HepG2 (cell line): ENCODE results near the gene ATP13A3. TPM values are rescaled to one million over a fixed set of nuclear protein-coding genes. Genes with fewer than 3 reads are reported as not detected.

Experiments used
- BRD4 ChIP-seq: sonication (generic); formaldehyde crosslinking; IDR thresholded peaks from 2 replicates; pipeline ENCODE4 v1.4.0; 2020; ENCODE audit warnings: missing genetic modification reagents
- CEBPG ChIP-seq: IDR thresholded peaks from 2 replicates; pipeline ENCODE4 v1.6.1; 2016
- FOXC1 ChIP-seq: sonication (generic); formaldehyde crosslinking; IDR thresholded peaks from 2 replicates; pipeline ENCODE4 v1.8.0; 2022; ENCODE audit warnings: mild to moderate bottlenecking, missing genetic modification reagents, borderline replicate concordance
- HNRNPLL ChIP-seq: fragments of 200-400 bp; formaldehyde crosslinking; IDR thresholded peaks from 2 replicates; pipeline ENCODE4 v1.6.1; 2017; ENCODE audit warnings: mild to moderate bottlenecking, low read depth, low read length; ENCODE audit not compliant: poor library complexity, severe bottlenecking
- HOXA9 ChIP-seq: sonication (generic); formaldehyde crosslinking; IDR thresholded peaks from 2 replicates; pipeline ENCODE4 v1.8.1; 2022; ENCODE audit warnings: missing genetic modification reagents, mild to moderate bottlenecking, moderate library complexity, borderline replicate concordance
- KDM2A ChIP-seq: sonication (generic); formaldehyde crosslinking; IDR thresholded peaks from 2 replicates; pipeline ENCODE4 v1.4.0; 2020; ENCODE audit warnings: low read depth, missing genetic modification reagents, borderline replicate concordance
- KDM5A ChIP-seq: fragments of 200-600 bp; sonication (generic); IDR thresholded peaks from 2 replicates; pipeline ENCODE4 v1.7.0; 2018; ENCODE audit warnings: antibody characterized with exemption, mild to moderate bottlenecking, low read length, borderline replicate concordance
- KLF15 ChIP-seq: sonication (generic); formaldehyde crosslinking; IDR thresholded peaks from 2 replicates; pipeline ENCODE4 v1.8.1; 2023; ENCODE audit warnings: borderline replicate concordance, mild to moderate bottlenecking, inconsistent platforms, missing genetic modification reagents, mixed read lengths
- MED1 ChIP-seq: sonication (generic); formaldehyde crosslinking; IDR thresholded peaks from 2 replicates; pipeline ENCODE4 v1.4.0; 2020; ENCODE audit warnings: missing genetic modification reagents
- POLR2AphosphoS2 ChIP-seq: IDR thresholded peaks from 2 replicates; pipeline ENCODE4 v1.6.1; 2011; ENCODE audit warnings: low read depth, low read length, improper control_type of control experiment
- PPARG ChIP-seq: conservative IDR thresholded peaks from 2 replicates; pipeline ENCODE4 v1.6.1; 2016; ENCODE audit warnings: missing biosample characterization, missing genetic modification reagents
- RBAK ChIP-seq: sonication (generic); formaldehyde crosslinking; IDR thresholded peaks from 2 replicates; pipeline ENCODE4 v1.5.1; 2020; ENCODE audit warnings: mild to moderate bottlenecking, missing genetic modification reagents
- RNF2 ChIP-seq: fragments of 450-650 bp; conservative IDR thresholded peaks from 2 replicates; pipeline ENCODE4 v1.6.1; 2016; ENCODE audit warnings: low read depth
- RXRA ChIP-seq: sonication (generic); formaldehyde crosslinking; IDR thresholded peaks from 2 replicates; pipeline ENCODE4 v1.5.1; 2020; ENCODE audit warnings: missing genetic modification reagents
- SMARCE1 ChIP-seq: fragments of 450-650 bp; IDR thresholded peaks from 2 replicates; pipeline ENCODE4 v1.6.1; 2017; ENCODE audit warnings: borderline replicate concordance
- SRSF4 ChIP-seq: fragments of 200-400 bp; formaldehyde crosslinking; IDR thresholded peaks from one replicate; pipeline ENCODE4 v1.6.1; 2018; ENCODE audit warnings: mild to moderate bottlenecking, low read depth, low read length, moderate library complexity; ENCODE audit not compliant: poor library complexity, severe bottlenecking
- ZEB1 ChIP-seq: IDR thresholded peaks from 2 replicates; pipeline ENCODE4 v1.6.1; 2012; ENCODE audit warnings: mild to moderate bottlenecking, low read depth, inconsistent platforms; ENCODE audit not compliant: insufficient replicate concordance
- ZNF331 ChIP-seq: sonication (generic); formaldehyde crosslinking; IDR thresholded peaks from 2 replicates; pipeline ENCODE4 v1.4.0; 2020; ENCODE audit warnings: missing genetic modification reagents
- ZNF343 ChIP-seq: sonication (generic); formaldehyde crosslinking; IDR thresholded peaks from 2 replicates; pipeline ENCODE4 v1.4.0; 2020; ENCODE audit warnings: mild to moderate bottlenecking, missing genetic modification reagents
- ZNF44 ChIP-seq: sonication (generic); formaldehyde crosslinking; IDR thresholded peaks from 2 replicates; pipeline ENCODE4 v1.5.1; 2020; ENCODE audit warnings: mild to moderate bottlenecking, missing genetic modification reagents
- ZNF557 ChIP-seq: sonication (generic); formaldehyde crosslinking; IDR thresholded peaks from 2 replicates; pipeline ENCODE4 v1.4.0; 2020; ENCODE audit warnings: missing genetic modification reagents
- ZNF768 ChIP-seq: sonication (generic); formaldehyde crosslinking; IDR thresholded peaks from 2 replicates; pipeline ENCODE4 v1.4.0; 2020; ENCODE audit warnings: missing genetic modification reagents
- polyA plus RNA-seq, 8 experiments: library from polyadenylated mRNA; depleted of rRNA in 3 of 8; stranded (reverse) in 7 of 8; unstranded in 1 of 8; fragments of >200 nt; fragmentation: Illumina TruSeq in 4 of 8; extraction: Trizol in 4 of 8; gene quantifications; 2 replicates each; pipeline versions ENCODE4 v1.2.1 to v1.2.3, GENCODE V29; 2011 to 2016; ENCODE audit warnings: low read depth in 4 of 8, missing spikeins in 1 of 8, mixed read lengths in 1 of 8; ENCODE audit not compliant: insufficient read depth in 1 of 8
- total RNA-seq, 5 experiments: library from RNA; depleted of rRNA; stranded (reverse); fragments of >200 nt; fragmentation: Illumina TruSeq; extraction: Trizol; gene quantifications; 2 replicates each; pipeline ENCODE4 v1.2.3, GENCODE V29; 2016; ENCODE audit warnings: low read depth in 1 of 5
- TF ChIP-seq, protein P1 (sequence below): sonication (generic); formaldehyde crosslinking; IDR thresholded peaks from 2 replicates; pipeline ENCODE4 v1.5.0; 2020; ENCODE audit warnings: mild to moderate bottlenecking, missing genetic modification reagents, borderline replicate concordance
- TF ChIP-seq, protein P2 (sequence below): IDR thresholded peaks from 2 replicates; pipeline ENCODE4 v1.6.1; 2016; ENCODE audit warnings: missing compliant biosample characterization, missing genetic modification reagents, borderline replicate concordance
- TF ChIP-seq, protein P3 (sequence below): sonication (generic); formaldehyde crosslinking; IDR thresholded peaks from 2 replicates; pipeline ENCODE4 v1.8.1; 2023; ENCODE audit warnings: mild to moderate bottlenecking, moderate library complexity, missing genetic modification reagents

ATP13A3 gene
- total and polyA plus RNA-seq, 2 of the 13 experiments (the other 11 are each of a cell fraction or from before 2014, with no cell fraction given), result 44.9 to 80.8 TPM

DNA sequence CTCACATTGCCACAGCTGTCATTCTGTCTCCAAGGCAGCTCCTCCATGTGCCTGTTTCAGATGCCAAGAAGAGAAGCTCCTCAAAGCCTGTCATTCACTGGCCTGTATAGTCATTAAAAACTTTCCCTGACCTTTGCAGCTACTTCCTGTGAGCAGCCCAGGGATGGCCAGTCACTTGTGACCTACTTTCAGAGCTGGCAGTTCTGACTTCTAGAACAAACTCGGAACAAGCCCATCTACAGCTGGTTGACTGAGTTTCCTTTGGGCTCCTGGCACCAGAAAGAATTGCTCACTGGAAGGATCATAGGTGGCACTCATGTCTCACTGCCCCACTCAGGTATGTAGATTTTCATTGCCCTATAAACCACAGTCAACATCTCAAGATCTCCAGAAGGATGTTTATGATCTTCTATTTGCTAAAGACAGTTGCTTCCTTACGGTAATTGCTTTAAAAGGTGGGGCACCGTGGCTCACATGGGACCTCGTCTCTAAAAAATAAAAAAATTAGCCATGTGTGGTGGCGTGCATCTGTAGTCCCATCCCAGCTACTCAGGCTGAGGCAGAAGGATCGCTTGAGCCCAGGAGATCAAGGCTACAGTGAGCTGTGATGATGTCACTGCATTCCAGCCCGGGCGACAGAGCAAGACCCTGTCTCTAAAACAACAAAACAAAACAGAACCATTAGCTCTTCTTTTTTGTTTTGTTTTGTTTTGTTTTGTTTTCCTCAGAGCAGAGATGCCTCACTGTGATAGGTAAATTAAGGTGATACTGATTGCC lies 11.2 kb upstream of the ATP13A3 start (continued):
- TF ChIP-seq, protein P1, sequence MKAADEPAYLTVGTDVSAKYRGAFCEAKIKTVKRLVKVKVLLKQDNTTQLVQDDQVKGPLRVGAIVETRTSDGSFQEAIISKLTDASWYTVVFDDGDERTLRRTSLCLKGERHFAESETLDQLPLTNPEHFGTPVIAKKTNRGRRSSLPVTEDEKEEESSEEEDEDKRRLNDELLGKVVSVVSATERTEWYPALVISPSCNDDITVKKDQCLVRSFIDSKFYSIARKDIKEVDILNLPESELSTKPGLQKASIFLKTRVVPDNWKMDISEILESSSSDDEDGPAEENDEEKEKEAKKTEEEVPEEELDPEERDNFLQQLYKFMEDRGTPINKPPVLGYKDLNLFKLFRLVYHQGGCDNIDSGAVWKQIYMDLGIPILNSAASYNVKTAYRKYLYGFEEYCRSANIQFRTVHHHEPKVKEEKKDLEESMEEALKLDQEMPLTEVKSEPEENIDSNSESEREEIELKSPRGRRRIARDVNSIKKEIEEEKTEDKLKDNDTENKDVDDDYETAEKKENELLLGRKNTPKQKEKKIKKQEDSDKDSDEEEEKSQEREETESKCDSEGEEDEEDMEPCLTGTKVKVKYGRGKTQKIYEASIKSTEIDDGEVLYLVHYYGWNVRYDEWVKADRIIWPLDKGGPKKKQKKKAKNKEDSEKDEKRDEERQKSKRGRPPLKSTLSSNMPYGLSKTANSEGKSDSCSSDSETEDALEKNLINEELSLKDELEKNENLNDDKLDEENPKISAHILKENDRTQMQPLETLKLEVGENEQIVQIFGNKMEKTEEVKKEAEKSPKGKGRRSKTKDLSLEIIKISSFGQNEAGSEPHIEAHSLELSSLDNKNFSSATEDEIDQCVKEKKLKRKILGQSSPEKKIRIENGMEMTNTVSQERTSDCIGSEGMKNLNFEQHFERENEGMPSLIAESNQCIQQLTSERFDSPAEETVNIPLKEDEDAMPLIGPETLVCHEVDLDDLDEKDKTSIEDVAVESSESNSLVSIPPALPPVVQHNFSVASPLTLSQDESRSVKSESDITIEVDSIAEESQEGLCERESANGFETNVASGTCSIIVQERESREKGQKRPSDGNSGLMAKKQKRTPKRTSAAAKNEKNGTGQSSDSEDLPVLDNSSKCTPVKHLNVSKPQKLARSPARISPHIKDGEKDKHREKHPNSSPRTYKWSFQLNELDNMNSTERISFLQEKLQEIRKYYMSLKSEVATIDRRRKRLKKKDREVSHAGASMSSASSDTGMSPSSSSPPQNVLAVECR (CRISPR knock-in tag), result peak; percentile 29; the same call in 1 of the 2 replicates
- TF ChIP-seq ZNF331, result no peak
- TF ChIP-seq BRD4 (CRISPR knock-in tag), result no peak
- TF ChIP-seq ZNF343 (CRISPR knock-in tag), result no peak
- 0 out of 2 replicates have a peak, but pooled peaks have one; percentile 8 for TF ChIP-seq RBAK
- TF ChIP-seq, protein P2, sequence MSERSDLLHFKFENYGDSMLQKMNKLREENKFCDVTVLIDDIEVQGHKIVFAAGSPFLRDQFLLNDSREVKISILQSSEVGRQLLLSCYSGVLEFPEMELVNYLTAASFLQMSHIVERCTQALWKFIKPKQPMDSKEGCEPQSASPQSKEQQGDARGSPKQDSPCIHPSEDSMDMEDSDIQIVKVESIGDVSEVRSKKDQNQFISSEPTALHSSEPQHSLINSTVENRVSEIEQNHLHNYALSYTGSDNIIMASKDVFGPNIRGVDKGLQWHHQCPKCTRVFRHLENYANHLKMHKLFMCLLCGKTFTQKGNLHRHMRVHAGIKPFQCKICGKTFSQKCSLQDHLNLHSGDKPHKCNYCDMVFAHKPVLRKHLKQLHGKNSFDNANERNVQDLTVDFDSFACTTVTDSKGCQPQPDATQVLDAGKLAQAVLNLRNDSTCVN, result no peak
- TF ChIP-seq RXRA, result peak; percentile 50; the same call in 1 of the 2 replicates
- peak; percentile 33; the same call in 1 of the 2 replicates for TF ChIP-seq MED1 (CRISPR knock-in tag)
- no peak for TF ChIP-seq ZNF768 (CRISPR knock-in tag)
- TF ChIP-seq RNF2, result no peak
- no peak for TF ChIP-seq SMARCE1
- TF ChIP-seq CEBPG, result 0 out of 2 replicates have a peak, but pooled peaks have one; percentile 32
- no peak for TF ChIP-seq HNRNPLL
- TF ChIP-seq SRSF4, result no peak
- TF ChIP-seq ZNF557 (CRISPR knock-in tag), result no peak
- TF ChIP-seq KLF15 (CRISPR knock-in tag), result no peak
- TF ChIP-seq, protein P3, sequence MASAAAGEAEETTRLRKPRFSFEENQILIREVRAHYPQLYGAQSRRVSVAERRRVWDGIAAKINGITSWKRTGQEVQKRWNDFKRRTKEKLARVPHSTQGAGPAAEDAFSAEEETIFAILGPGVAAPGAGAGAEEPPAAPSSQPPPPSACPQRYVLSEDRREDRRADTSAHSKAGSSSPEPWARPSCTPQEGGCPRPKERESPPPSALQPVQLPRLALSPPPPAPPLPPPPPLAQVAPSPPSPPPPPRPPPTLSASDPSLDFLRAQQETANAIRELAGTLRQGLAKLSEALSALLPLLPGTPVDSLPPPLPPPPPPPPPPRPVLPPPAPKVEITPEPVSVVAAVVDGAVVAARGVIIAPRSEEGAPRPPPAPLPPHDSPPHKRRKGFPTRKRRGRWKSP, result no peak
- peak; percentile 96 for TF ChIP-seq PPARG (CRISPR knock-in tag)
- TF ChIP-seq POLR2AphosphoS2, result no peak
- TF ChIP-seq FOXC1 (CRISPR knock-in tag), result no peak
- no peak for TF ChIP-seq HOXA9
- 0 out of 2 replicates have a peak, but pooled peaks have one; percentile 7 for TF ChIP-seq KDM2A (CRISPR knock-in tag)
- no peak for TF ChIP-seq KDM5A
- TF ChIP-seq ZNF44 (CRISPR knock-in tag), result no peak
- TF ChIP-seq ZEB1, result peak; percentile 39
